Measurements from ENCODE around the gene ZMIZ1.

Gene ZMIZ1

GRCh38 chr10:79185796-79186374, 117.1 kb downstream of the ZMIZ1 start:
- DNase-seq (ENCODE audit: low read depth) = no peak
- TF ChIP-seq CTCF (conservative IDR thresholded peaks at IDR 0.05; ENCODE audit: control insufficient read depth, insufficient read depth, low read depth, low read length) = no peak
- no peak overlapping the region for H3K4me3 ChIP-seq (ENCODE audit: control insufficient read depth, low read depth, low read length)

- TF ChIP-seq CTCF (conservative IDR thresholded peaks at IDR 0.05; ENCODE audit: control insufficient read depth, insufficient read depth, low read depth, low read length) = no peak
- no peak overlapping the region for H3K4me3 ChIP-seq (ENCODE audit: control insufficient read depth, low read depth, low read length)
- no peak for DNase-seq (ENCODE audit: low read depth)
These were observed 117.8 kb downstream of the ZMIZ1 start for GRCh38 chr10:79186486-79187120.

- no peak overlapping the region for H3K4me3 ChIP-seq (ENCODE audit: control insufficient read depth, low read depth, low read length)
- DNase-seq (ENCODE audit: low read depth) = no peak
- no peak for TF ChIP-seq CTCF (conservative IDR thresholded peaks at IDR 0.05; ENCODE audit: control insufficient read depth, insufficient read depth, low read depth, low read length)
These were observed 118.6 kb downstream of the ZMIZ1 start for GRCh38 chr10:79187121-79187940.

GRCh38 chr10:79188154-79188965, 119.6 kb downstream of the ZMIZ1 start:
- no peak for DNase-seq (ENCODE audit: low read depth)
- no peak for TF ChIP-seq CTCF (conservative IDR thresholded peaks at IDR 0.05; ENCODE audit: control insufficient read depth, insufficient read depth, low read depth, low read length)

GRCh38 chr10:79189181-79189580, 120.4 kb downstream of the ZMIZ1 start:
- no peak for TF ChIP-seq CTCF (conservative IDR thresholded peaks at IDR 0.05; ENCODE audit: control insufficient read depth, insufficient read depth, low read depth, low read length)
- no peak for DNase-seq (ENCODE audit: low read depth)
- no peak overlapping the region for H3K4me3 ChIP-seq (ENCODE audit: control insufficient read depth, low read depth, low read length)

More at GRCh38 chr10:79188154-79188965, 119.6 kb downstream of the ZMIZ1 start:
- H3K4me3 ChIP-seq (ENCODE audit: control insufficient read depth, low read depth, low read length) = no peak overlapping the region

- no peak for DNase-seq (ENCODE audit: low read depth)
- no peak overlapping the region for H3K4me3 ChIP-seq (ENCODE audit: control insufficient read depth, low read depth, low read length)
- TF ChIP-seq CTCF (conservative IDR thresholded peaks at IDR 0.05; ENCODE audit: control insufficient read depth, insufficient read depth, low read depth, low read length) = no peak
These were observed 121.2 kb downstream of the ZMIZ1 start for GRCh38 chr10:79189853-79190435.
